Keratinocyte (primary cell): Measurements from ENCODE around the gene DHFR. TPM values are rescaled to one million over a fixed set of nuclear protein-coding genes. Genes with fewer than 3 reads are reported as not detected.

Source experiments
- DNase-seq: peaks from one replicate; pipeline ENCODE4 v3.0.0-alpha.2; 2011; ENCODE audit warnings: low read depth, missing footprints, low spot score
- FAIRE-seq: peaks from 2 replicates; lab custom pipeline; 2011; peaks lifted over from hg19 to GRCh38; lab: Jason Lieb, UNC
- H2AFZ ChIP-seq: 2 replicates; pipeline ENCODE4 v1.6.0; 2012; ENCODE audit warnings: low read length, control low read depth, inconsistent platforms; ENCODE audit not compliant: control insufficient read depth
- H3K27ac ChIP-seq: 2 replicates; pipeline ENCODE4 v1.5.1; 2011; ENCODE audit warnings: low read length; ENCODE audit not compliant: control insufficient read depth, insufficient read depth
- H3K27me3 ChIP-seq: 3 replicates; pipeline ENCODE4 v1.6.0; 2011; ENCODE audit warnings: low read length; ENCODE audit not compliant: control insufficient read depth, insufficient read depth; ENCODE audit errors: extremely low read depth
- H3K36me3 ChIP-seq, 2 experiments: 2 replicates in 1 of 2; 3 replicates in 1 of 2; pipeline ENCODE4 v1.5.1; 2011; ENCODE audit warnings: low read length in 2 of 2, mild to moderate bottlenecking in 1 of 2; ENCODE audit not compliant: control insufficient read depth in 2 of 2, insufficient read depth in 2 of 2; ENCODE audit errors: extremely low read depth in 1 of 2
- H3K4me1 ChIP-seq: 3 replicates; pipeline ENCODE4 v1.5.1; 2011; ENCODE audit warnings: low read length; ENCODE audit not compliant: control insufficient read depth, insufficient read depth; ENCODE audit errors: extremely low read depth
- H3K4me2 ChIP-seq: 3 replicates; pipeline ENCODE4 v1.6.0; 2011; ENCODE audit warnings: low read depth, low read length; ENCODE audit not compliant: control insufficient read depth, insufficient read depth; ENCODE audit errors: extremely low read depth
- H3K4me3 ChIP-seq, 3 experiments: fragments of 200-600 bp in 1 of 3; sonication (generic) in 1 of 3; 2 replicates in 2 of 3; 3 replicates in 1 of 3; pipeline ENCODE4 v1.5.1; 2011 to 2016; ENCODE audit warnings: low read length in 3 of 3, mild to moderate bottlenecking in 3 of 3, control low read depth in 2 of 3, inconsistent platforms in 1 of 3, low read depth in 1 of 3, mixed read lengths in 1 of 3, mixed run types in 1 of 3, moderate library complexity in 1 of 3; ENCODE audit not compliant: control insufficient read depth in 2 of 3, insufficient read depth in 2 of 3; ENCODE audit errors: extremely low read depth in 1 of 3
- H3K79me2 ChIP-seq: 2 replicates; pipeline ENCODE4 v1.6.0; 2012; ENCODE audit warnings: low read length; ENCODE audit not compliant: control insufficient read depth, insufficient read depth
- H3K9ac ChIP-seq: 3 replicates; pipeline ENCODE4 v1.6.0; 2011; ENCODE audit warnings: low read length; ENCODE audit not compliant: control insufficient read depth, insufficient read depth; ENCODE audit errors: extremely low read depth
- H3K9me1 ChIP-seq: 3 replicates; pipeline ENCODE4 v1.6.0; 2011; ENCODE audit warnings: low read length; ENCODE audit not compliant: control insufficient read depth, insufficient read depth; ENCODE audit errors: extremely low read depth
- H3K9me3 ChIP-seq: 2 replicates; pipeline ENCODE4 v1.5.1; 2012; ENCODE audit warnings: low read depth, low read length; ENCODE audit not compliant: control insufficient read depth
- H4K20me1 ChIP-seq: 3 replicates; pipeline ENCODE4 v1.6.0; 2011; ENCODE audit warnings: low read length; ENCODE audit not compliant: control insufficient read depth, insufficient read depth; ENCODE audit errors: extremely low read depth
- EZH2 ChIP-seq: IDR thresholded peaks from one replicate; pipeline ENCODE4 v1.6.1; 2012; ENCODE audit warnings: inconsistent platforms, mild to moderate bottlenecking, low read length, moderate library complexity
- dilution Hi-C: fragments of 300-500 bp; cut with MboI; formaldehyde crosslinking; loops from one replicate; pipeline ENCODE4 v1.7.0; 2020; ENCODE audit warnings: low sequenced_read_pairs; ENCODE audit not compliant: extremely low pct_ligation_motif_present
- polyA plus RNA-seq, 5 experiments: library from polyadenylated mRNA; depleted of rRNA in 3 of 5; stranded (reverse) in 3 of 5; stranded (forward) in 1 of 5; unstranded in 1 of 5; fragments of >200 nt; gene quantifications; 1 replicate in 1 of 5; 2 replicates in 3 of 5; 3 replicates in 1 of 5; pipeline versions ENCODE4 v1.2.1 to v1.2.3, GENCODE V29; 2011 to 2012; ENCODE audit warnings: missing spikeins in 2 of 5, low read depth in 1 of 5, low replicate concordance in 1 of 5
- TF ChIP-seq, protein P1 (sequence below), 3 experiments: IDR thresholded peaks in 1 of 3; conservative IDR thresholded peaks in 1 of 3; optimal IDR thresholded peaks in 1 of 3; 2 replicates in 2 of 3; 3 replicates in 1 of 3; pipeline versions ENCODE3 to v1.5.1; 2011; ENCODE audit warnings: low read length in 3 of 3, mild to moderate bottlenecking in 3 of 3, moderate library complexity in 2 of 3, control low read depth in 1 of 3, inconsistent platforms in 1 of 3; ENCODE audit not compliant: insufficient read depth in 2 of 3; ENCODE audit errors: extremely low read depth in 1 of 3

DHFR gene
- polyA plus RNA-seq, 1 donor (not counting 4 experiments of a cell fraction or from before 2014, with no cell fraction given) = 19.7 TPM

DNA sequence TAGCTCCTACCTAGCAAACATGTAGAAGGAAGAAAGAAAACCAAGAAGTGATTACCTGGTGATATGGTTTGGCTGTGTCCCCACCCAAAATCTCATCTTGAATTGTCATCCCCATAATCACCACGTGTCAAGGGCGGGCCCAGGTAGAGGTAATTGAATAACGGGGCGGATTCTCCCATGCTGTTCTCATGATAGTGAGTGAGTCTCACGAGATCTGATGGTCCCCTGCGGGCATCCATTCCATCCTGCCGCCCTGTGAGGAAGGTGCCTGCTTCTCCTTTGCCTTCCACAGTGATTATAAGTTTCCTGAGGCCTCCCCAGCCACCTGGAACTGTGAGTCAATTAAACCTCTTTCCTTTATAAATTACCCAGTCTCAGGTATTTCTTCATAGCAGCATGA, 57.3 kb downstream of the DHFR start:
- dilution Hi-C loops = no loop called here
- H3K79me2 ChIP-seq = no peaks in the 10 kb centered on the region
- no peak for TF ChIP-seq EZH2
- TF ChIP-seq, protein P1, sequence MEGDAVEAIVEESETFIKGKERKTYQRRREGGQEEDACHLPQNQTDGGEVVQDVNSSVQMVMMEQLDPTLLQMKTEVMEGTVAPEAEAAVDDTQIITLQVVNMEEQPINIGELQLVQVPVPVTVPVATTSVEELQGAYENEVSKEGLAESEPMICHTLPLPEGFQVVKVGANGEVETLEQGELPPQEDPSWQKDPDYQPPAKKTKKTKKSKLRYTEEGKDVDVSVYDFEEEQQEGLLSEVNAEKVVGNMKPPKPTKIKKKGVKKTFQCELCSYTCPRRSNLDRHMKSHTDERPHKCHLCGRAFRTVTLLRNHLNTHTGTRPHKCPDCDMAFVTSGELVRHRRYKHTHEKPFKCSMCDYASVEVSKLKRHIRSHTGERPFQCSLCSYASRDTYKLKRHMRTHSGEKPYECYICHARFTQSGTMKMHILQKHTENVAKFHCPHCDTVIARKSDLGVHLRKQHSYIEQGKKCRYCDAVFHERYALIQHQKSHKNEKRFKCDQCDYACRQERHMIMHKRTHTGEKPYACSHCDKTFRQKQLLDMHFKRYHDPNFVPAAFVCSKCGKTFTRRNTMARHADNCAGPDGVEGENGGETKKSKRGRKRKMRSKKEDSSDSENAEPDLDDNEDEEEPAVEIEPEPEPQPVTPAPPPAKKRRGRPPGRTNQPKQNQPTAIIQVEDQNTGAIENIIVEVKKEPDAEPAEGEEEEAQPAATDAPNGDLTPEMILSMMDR (optimal IDR thresholded peaks at IDR 0.05 in 1 of 3, IDR thresholded peaks at IDR 0.05 in 1 of 3, conservative IDR thresholded peaks at IDR 0.05 in 1 of 3; ENCODE audit: extremely low read depth in 1 of 3, insufficient read depth in 2 of 3, low read length in 3 of 3) = no peak
- H3K9me1 ChIP-seq = no peaks in the 10 kb centered on the region
- H3K27ac ChIP-seq = no peak overlapping the region
- no peaks in the 10 kb centered on the region for H3K4me1 ChIP-seq
- no peak for DNase-seq
- no peaks in the 10 kb centered on the region for H3K36me3 ChIP-seq
- no peak overlapping the region for H3K4me3 ChIP-seq
- no peaks in the 10 kb centered on the region for H3K27me3 ChIP-seq
- H2AFZ ChIP-seq = no peak overlapping the region
- no peak for FAIRE-seq
- no peaks in the 10 kb centered on the region for H4K20me1 ChIP-seq
- no peaks in the 10 kb centered on the region for H3K9me3 ChIP-seq
- H3K4me2 ChIP-seq = no peak overlapping the region
- no peak overlapping the region for H3K9ac ChIP-seq

DNA sequence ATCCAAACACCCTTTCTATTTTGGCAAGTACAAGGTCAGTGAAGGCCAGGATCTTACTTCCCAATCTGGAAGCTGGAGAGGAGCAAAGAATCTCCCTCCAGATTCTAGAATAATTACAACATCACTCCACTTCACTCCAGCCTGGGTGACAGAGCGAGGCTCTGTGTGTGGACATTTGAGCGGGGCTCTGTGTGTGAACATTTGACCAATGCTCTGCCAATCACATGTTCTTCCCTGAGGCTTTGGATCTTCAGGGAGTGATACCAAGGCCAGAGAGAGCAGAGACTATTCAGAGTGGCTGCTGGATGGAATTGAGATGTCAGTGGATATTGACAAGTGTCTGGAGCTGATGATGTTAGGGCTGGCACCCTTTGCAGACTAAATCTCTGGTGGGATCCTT, 60.0 kb downstream of the DHFR start:
- Histone ChIP-seq H2AFZ (no peak overlapping the region), H3K4me1 (no peaks in the 10 kb centered on the region), H3K9ac (no peak overlapping the region), H3K4me2 (no peak overlapping the region), H3K36me3 (no peaks in the 10 kb centered on the region), H3K27me3 (no peaks in the 10 kb centered on the region), H3K79me2 (no peaks in the 10 kb centered on the region), H3K4me3 (no peak overlapping the region), H3K9me3 (no peaks in the 10 kb centered on the region), H3K9me1 (no peaks in the 10 kb centered on the region), H4K20me1 (no peaks in the 10 kb centered on the region), H3K27ac (no peak overlapping the region)
- dilution Hi-C loops = no loop called here
- TF ChIP-seq EZH2 = no peak
- TF ChIP-seq, protein P1 (optimal IDR thresholded peaks at IDR 0.05 in 1 of 3, IDR thresholded peaks at IDR 0.05 in 1 of 3, conservative IDR thresholded peaks at IDR 0.05 in 1 of 3; ENCODE audit: extremely low read depth in 1 of 3, insufficient read depth in 2 of 3, low read length in 3 of 3) = no peak
- no peak for DNase-seq
- no peak for FAIRE-seq
